ENCODE results near the gene CARD11. TPM values are rescaled to one million over a fixed set of nuclear protein-coding genes. Genes with fewer than 3 reads are reported as not detected.

CARD11 gene
- total and polyA plus RNA-seq, 8 donors, result 2.7 to 8.1 (median 3.9) TPM

DNA sequence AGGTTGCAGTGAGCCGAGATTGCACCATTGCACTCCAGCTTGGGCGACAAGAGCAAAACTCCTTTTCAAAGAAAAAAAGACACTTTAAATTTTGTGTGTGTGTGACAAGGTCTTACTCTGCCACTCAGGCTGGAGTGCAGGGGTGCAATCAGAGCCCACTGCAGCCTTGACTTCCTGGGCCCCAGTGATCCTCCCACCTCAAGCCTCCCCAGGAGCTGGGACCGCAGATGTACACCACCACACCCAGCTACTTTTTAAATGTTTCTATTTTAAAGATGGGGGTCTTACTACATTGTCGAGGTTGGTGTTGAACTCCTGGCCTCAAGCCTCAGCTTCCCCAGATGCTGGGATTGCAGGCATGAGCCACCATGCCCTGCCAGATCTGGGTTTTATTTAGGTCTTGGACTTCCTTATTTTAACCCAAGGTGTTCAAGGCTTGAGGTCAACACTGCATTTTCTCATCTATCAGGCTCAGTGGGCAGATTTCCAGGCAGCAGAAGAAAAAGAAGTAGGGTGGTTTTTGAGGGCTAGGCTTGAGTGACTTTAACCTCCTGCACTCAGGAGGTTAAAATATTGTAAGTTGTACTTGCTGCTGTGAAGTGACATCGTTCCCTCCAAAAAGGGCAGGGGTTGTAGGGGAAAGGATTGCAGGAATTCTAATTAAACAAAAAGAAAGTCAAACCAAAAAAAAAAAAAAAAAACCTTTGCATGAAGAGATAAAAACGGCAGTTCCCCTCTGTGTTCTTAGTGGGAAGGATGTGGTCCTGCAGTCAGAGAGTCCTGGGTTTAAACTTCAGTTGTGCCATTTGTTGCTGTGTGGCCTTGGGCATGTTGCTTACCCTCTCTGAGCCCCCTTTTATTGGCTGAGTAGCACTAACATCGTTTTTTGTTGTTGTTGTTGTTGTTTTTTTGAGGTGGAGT, 71.5 kb downstream of the CARD11 start:
- TF ChIP-seq, protein P1, sequence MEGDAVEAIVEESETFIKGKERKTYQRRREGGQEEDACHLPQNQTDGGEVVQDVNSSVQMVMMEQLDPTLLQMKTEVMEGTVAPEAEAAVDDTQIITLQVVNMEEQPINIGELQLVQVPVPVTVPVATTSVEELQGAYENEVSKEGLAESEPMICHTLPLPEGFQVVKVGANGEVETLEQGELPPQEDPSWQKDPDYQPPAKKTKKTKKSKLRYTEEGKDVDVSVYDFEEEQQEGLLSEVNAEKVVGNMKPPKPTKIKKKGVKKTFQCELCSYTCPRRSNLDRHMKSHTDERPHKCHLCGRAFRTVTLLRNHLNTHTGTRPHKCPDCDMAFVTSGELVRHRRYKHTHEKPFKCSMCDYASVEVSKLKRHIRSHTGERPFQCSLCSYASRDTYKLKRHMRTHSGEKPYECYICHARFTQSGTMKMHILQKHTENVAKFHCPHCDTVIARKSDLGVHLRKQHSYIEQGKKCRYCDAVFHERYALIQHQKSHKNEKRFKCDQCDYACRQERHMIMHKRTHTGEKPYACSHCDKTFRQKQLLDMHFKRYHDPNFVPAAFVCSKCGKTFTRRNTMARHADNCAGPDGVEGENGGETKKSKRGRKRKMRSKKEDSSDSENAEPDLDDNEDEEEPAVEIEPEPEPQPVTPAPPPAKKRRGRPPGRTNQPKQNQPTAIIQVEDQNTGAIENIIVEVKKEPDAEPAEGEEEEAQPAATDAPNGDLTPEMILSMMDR (IDR thresholded peaks at IDR 0.05), result no peak
- Histone ChIP-seq H3K27me3 (peaks cover 0 to under 1% of the 10 kb centered on the region in 2 donors), H3K4me1 (no peaks in the 10 kb centered on the region), H3K4me3 (no peak overlapping the region), H3K36me3 (no peaks in the 10 kb centered on the region), H3K9me3 (peaks cover 0 to 2% of the 10 kb centered on the region in 2 donors), H3K27ac (no peak overlapping the region)
- intact Hi-C loops (cut with DNase I), result no loop called here
- DNase-seq, result no peak
- no peak for ATAC-seq

DNA sequence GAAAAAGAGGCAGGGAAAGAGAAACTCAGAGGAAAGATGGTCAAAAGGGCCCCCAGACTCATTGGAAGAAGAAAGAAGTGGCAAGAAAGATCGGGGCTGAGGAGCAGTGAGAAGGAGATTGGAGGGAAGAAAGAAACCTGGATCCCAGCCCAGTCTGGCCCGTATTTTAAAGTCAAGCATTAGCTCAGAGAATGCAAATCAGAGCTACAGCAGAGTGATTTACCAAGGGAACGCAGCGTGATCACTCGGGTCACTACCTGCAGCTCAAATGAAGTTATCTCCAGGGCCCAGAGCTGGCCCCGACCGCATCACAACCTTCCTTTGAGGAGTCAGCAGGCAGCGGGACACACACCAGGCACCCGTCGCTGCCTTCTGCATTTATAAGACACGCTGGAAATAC, 72.8 kb downstream of the CARD11 start:
- intact Hi-C loops (cut with DNase I), result no loop called here
- no peak overlapping the region for H3K27ac ChIP-seq
- DNase-seq (no peak), ATAC-seq (no peak)
- no peaks in the 10 kb centered on the region for H3K4me1 ChIP-seq
- no peaks in the 10 kb centered on the region for H3K36me3 ChIP-seq
- H3K4me3 ChIP-seq, result no peak overlapping the region
- no peaks in the 10 kb centered on the region for H3K27me3 ChIP-seq
- H3K9me3 ChIP-seq, result peaks cover 0 to 12% of the 10 kb centered on the region in 2 donors
- TF ChIP-seq, protein P1 (IDR thresholded peaks at IDR 0.05), result no peak

DNA sequence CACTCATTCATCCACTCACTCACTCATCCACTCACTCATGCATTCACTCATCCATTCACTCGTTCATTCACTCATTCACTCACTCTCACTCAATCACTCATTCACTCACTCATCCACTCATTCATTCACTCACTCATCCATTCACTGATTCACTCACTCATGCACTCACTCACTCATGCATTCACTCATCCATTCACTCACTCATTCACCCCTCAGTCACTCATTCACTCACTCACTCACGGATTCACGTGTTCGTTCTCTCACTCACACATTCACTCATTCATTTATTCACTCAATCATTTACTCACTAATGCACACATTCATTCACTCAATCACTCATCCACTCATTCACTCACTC, 73.4 kb downstream of the CARD11 start:
- H3K27ac ChIP-seq, result no peak overlapping the region
- DNase-seq (no peak), ATAC-seq (no peak)
- H3K4me3 ChIP-seq, result no peak overlapping the region
- H3K9me3 ChIP-seq, result peaks cover 0 to 18% of the 10 kb centered on the region in 2 donors
- TF ChIP-seq, protein P1 (IDR thresholded peaks at IDR 0.05), result no peak
- no peaks in the 10 kb centered on the region for H3K27me3 ChIP-seq
- H3K4me1 ChIP-seq, result no peaks in the 10 kb centered on the region
- H3K36me3 ChIP-seq, result no peaks in the 10 kb centered on the region
- intact Hi-C loops (cut with DNase I), result no loop called here

DNA sequence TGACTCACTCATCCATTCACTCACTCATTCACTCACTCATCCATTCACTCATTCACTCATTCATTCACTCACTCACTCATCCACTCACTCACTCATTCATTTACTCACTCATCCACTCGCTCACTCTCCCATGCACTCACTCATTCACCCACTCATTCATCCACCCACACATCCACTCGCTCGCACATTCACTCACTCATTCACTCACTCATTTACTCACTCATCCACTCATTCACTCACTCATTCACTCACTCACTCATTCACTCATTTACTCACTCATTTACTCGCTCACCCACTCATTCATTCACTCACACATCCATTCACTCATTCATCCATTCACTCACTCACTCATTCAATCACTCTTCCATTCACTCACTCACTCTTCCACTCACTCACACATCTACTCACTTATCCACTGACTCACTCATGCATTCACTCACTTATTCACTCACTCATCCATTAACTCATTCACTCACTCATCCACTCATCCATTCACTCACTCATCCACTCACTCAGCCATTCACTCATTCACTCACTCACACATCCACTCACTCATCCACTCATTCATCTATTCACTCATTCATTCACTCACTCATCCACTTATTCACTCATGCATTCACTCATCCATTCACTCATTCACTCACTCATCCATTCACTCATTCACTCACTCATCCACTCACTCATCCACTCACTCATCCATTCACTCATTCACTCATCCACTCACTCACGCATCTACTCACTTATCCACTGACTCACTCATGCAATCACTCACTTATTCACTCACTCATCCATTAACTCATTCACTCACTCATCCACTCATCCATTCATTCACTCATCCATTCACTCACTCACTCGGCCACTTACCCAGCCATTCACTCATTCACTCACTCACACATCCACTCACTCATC, 74.0 kb downstream of the CARD11 start:
- ATAC-seq, result no peak
- intact Hi-C loops (cut with DNase I), result no loop called here
- TF ChIP-seq, protein P1 (IDR thresholded peaks at IDR 0.05), result no peak

More for the DNA sequence above, 74.0 kb downstream of the CARD11 start:
- Histone ChIP-seq H3K4me1 (no peaks in the 10 kb centered on the region), H3K27ac (no peak overlapping the region), H3K4me3 (no peak overlapping the region), H3K9me3 (peaks cover 0 to 18% of the 10 kb centered on the region in 2 donors), H3K27me3 (no peaks in the 10 kb centered on the region), H3K36me3 (no peaks in the 10 kb centered on the region)
- DNase-seq, result no peak

Data from left lung (tissue), 10 donors.